ENCODE data around the gene GRIN2D. TPM values are rescaled to one million over a fixed set of nuclear protein-coding genes. Genes with fewer than 3 reads are reported as not detected.

GRIN2D gene
- polyA plus RNA-seq, 1 of the 3 experiments (the other 2 are of a cell fraction): 0.92 TPM

DNA sequence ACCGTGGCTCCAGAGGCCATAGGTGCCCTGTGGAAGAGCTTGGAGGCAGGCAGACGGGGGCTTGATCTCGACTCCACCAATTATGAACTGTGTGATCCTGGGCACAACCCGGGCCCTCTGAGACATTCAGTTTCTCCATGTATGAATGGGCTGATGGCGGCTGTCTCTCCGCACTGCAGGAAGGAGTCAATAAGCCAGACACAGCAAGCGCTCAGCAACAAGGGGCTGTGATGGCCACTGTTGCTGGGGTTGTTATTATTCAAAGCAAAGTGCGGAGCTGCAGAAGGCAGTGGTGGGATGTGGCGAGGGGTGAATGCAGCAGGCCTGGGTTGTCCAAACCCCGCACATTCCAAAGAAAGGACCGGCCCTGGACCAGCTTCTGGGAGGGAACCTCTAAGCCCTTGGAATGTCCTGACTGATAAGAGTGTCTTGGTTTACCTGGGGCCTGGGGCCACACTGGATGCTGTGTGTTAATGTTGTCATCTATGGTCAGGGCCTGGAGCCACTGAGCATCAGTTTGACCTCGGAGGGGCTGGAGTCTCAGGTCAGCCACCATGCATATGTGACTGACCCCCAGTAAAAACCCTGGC is 38.0 kb upstream of the GRIN2D start:
- H3K9me3 ChIP-seq: no peaks in the 10 kb centered on the region
- ChIA-PET CTCF (no interaction called here), POLR2A (no interaction called here)
- H3F3A ChIP-seq (replicated peaks; ENCODE audit: insufficient read depth): peaks cover 5% of the 10 kb centered on the region
- WGBS (ENCODE audit: low lambda C conversion rate): 90% methylated on average over 12 of the region's 12 CpGs
- no peak overlapping the region for H3K27ac ChIP-seq (ENCODE audit: low read depth in 2 of 2, low read length in 1 of 2)
- H3K9me2 ChIP-seq: no peaks in the 10 kb centered on the region
- no peaks in the 10 kb centered on the region for H3K79me2 ChIP-seq (ENCODE audit: insufficient read depth)
- DNase-seq: no peak
- no peak overlapping the region for H3K9ac ChIP-seq
- no peak overlapping the region for H3K4me3 ChIP-seq (ENCODE audit: low read depth in 2 of 2, low read length in 1 of 2)
- TF ChIP-seq, protein P1, sequence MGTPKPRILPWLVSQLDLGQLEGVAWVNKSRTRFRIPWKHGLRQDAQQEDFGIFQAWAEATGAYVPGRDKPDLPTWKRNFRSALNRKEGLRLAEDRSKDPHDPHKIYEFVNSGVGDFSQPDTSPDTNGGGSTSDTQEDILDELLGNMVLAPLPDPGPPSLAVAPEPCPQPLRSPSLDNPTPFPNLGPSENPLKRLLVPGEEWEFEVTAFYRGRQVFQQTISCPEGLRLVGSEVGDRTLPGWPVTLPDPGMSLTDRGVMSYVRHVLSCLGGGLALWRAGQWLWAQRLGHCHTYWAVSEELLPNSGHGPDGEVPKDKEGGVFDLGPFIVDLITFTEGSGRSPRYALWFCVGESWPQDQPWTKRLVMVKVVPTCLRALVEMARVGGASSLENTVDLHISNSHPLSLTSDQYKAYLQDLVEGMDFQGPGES (IDR thresholded peaks at IDR 0.05; ENCODE audit: low read depth, low read length): no peak
- TF ChIP-seq RCOR1 (IDR thresholded peaks at IDR 0.05; ENCODE audit: low read length) (no peak), RFX5 (IDR thresholded peaks at IDR 0.05; ENCODE audit: low read length) (no peak), RAD21 (IDR thresholded peaks at IDR 0.05; ENCODE audit: low read length) (no peak), EP300 (IDR thresholded peaks at IDR 0.05; ENCODE audit: borderline replicate concordance in 1 of 2, low read depth in 1 of 2, low read length in 1 of 2) (no peak), NRF1 (IDR thresholded peaks at IDR 0.05; ENCODE audit: low read depth, low read length) (no peak)
- TF ChIP-seq, protein P2, sequence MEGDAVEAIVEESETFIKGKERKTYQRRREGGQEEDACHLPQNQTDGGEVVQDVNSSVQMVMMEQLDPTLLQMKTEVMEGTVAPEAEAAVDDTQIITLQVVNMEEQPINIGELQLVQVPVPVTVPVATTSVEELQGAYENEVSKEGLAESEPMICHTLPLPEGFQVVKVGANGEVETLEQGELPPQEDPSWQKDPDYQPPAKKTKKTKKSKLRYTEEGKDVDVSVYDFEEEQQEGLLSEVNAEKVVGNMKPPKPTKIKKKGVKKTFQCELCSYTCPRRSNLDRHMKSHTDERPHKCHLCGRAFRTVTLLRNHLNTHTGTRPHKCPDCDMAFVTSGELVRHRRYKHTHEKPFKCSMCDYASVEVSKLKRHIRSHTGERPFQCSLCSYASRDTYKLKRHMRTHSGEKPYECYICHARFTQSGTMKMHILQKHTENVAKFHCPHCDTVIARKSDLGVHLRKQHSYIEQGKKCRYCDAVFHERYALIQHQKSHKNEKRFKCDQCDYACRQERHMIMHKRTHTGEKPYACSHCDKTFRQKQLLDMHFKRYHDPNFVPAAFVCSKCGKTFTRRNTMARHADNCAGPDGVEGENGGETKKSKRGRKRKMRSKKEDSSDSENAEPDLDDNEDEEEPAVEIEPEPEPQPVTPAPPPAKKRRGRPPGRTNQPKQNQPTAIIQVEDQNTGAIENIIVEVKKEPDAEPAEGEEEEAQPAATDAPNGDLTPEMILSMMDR (IDR thresholded peaks at IDR 0.05): no peak
- TF ChIP-seq, protein P3, sequence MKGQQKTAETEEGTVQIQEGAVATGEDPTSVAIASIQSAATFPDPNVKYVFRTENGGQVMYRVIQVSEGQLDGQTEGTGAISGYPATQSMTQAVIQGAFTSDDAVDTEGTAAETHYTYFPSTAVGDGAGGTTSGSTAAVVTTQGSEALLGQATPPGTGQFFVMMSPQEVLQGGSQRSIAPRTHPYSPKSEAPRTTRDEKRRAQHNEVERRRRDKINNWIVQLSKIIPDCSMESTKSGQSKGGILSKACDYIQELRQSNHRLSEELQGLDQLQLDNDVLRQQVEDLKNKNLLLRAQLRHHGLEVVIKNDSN (IDR thresholded peaks at IDR 0.05; ENCODE audit: borderline replicate concordance, low read depth): no peak
- H4K20me1 ChIP-seq (ENCODE audit: insufficient read depth): no peaks in the 10 kb centered on the region
- no peaks in the 10 kb centered on the region for H3K27me3 ChIP-seq (ENCODE audit: insufficient read depth)
- H2AFZ ChIP-seq (ENCODE audit: low read depth): no peak overlapping the region
- H3K4me2 ChIP-seq: no peak overlapping the region
- H3K36me3 ChIP-seq (replicated peaks in 1 of 2; ENCODE audit: control insufficient read depth in 1 of 2, insufficient read depth in 2 of 2, low read length in 1 of 2): no peaks in the 10 kb centered on the region
- H3K4me1 ChIP-seq (ENCODE audit: control insufficient read depth in 1 of 2, insufficient read depth in 2 of 2, low read depth in 1 of 2, low read length in 1 of 2): peaks cover 0 to 2% of the 10 kb centered on the region in 2 experiments; a peak in 1 of 4 replicates

DNA sequence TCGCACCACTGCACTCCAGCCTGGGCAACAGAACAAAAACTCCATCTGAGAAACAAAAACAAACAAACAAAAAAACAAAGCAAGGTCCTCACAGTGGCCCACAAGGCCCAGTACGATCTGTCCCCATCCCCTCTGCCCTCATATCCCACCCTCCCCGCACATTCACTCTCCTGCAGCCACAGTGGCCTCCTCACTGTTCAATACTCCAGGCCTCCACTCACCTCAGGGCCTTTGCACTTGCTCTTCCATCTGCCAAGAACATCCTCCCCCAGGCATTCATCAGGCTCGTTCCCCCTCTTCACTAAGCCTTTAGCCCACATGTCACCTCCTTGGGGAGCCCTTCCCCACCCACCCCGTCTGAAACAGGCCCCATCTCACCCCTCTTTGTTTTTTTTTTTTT is 34.3 kb upstream of the GRIN2D start:
- TF ChIP-seq, protein P4, sequence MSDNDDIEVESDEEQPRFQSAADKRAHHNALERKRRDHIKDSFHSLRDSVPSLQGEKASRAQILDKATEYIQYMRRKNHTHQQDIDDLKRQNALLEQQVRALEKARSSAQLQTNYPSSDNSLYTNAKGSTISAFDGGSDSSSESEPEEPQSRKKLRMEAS (IDR thresholded peaks at IDR 0.05; ENCODE audit: low read depth): no peak
- TF ChIP-seq, protein P5, sequence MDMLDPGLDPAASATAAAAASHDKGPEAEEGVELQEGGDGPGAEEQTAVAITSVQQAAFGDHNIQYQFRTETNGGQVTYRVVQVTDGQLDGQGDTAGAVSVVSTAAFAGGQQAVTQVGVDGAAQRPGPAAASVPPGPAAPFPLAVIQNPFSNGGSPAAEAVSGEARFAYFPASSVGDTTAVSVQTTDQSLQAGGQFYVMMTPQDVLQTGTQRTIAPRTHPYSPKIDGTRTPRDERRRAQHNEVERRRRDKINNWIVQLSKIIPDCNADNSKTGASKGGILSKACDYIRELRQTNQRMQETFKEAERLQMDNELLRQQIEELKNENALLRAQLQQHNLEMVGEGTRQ (IDR thresholded peaks at IDR 0.05; ENCODE audit: borderline replicate concordance, low read depth, low read length): no peak
- TF ChIP-seq ELF1 (IDR thresholded peaks at IDR 0.05) (no peak), RAD21 (IDR thresholded peaks at IDR 0.05; ENCODE audit: low read length) (no peak), FOXM1 (IDR thresholded peaks at IDR 0.05; ENCODE audit: low read depth) (no peak), TAF1 (IDR thresholded peaks at IDR 0.05; ENCODE audit: borderline replicate concordance, low read depth, low read length) (no peak), RCOR1 (IDR thresholded peaks at IDR 0.05; ENCODE audit: low read length) (no peak)
- TF ChIP-seq, protein P1 (IDR thresholded peaks at IDR 0.05; ENCODE audit: low read depth, low read length): no peak
- no peaks in the 10 kb centered on the region for H3K27me3 ChIP-seq (ENCODE audit: insufficient read depth)
- no peaks in the 10 kb centered on the region for H3K9me2 ChIP-seq
- no peaks in the 10 kb centered on the region for H3K9me3 ChIP-seq
- H3K9ac ChIP-seq: no peak overlapping the region
- WGBS (ENCODE audit: low lambda C conversion rate): 90% methylated on average over 5 of the region's 5 CpGs
- H3K4me2 ChIP-seq: no peak overlapping the region
- H3F3A ChIP-seq (replicated peaks; ENCODE audit: insufficient read depth): peaks cover 5% of the 10 kb centered on the region
- H3K4me3 ChIP-seq (ENCODE audit: low read depth in 2 of 2, low read length in 1 of 2): no peak overlapping the region
- no peak overlapping the region for H2AFZ ChIP-seq (ENCODE audit: low read depth)
- H3K4me1 ChIP-seq (ENCODE audit: control insufficient read depth in 1 of 2, insufficient read depth in 2 of 2, low read depth in 1 of 2, low read length in 1 of 2): peaks cover 0 to 4% of the 10 kb centered on the region in 2 experiments; a peak in 1 of 4 replicates
- POLR2A ChIA-PET: no interaction called here
- CTCF ChIA-PET: interaction anchor here (1.7 kb wide), 1 partner anchor 32 kb away, joined by 8 read pairs; the partner anchor contains the start of gene KDELR1
- H3K36me3 ChIP-seq (replicated peaks in 1 of 2; ENCODE audit: control insufficient read depth in 1 of 2, insufficient read depth in 2 of 2, low read length in 1 of 2): no peaks in the 10 kb centered on the region
- no peak for DNase-seq
- H3K27ac ChIP-seq (ENCODE audit: low read depth in 2 of 2, low read length in 1 of 2): no peak overlapping the region
- no peaks in the 10 kb centered on the region for H3K79me2 ChIP-seq (ENCODE audit: insufficient read depth)
- H4K20me1 ChIP-seq (ENCODE audit: insufficient read depth): no peaks in the 10 kb centered on the region
